ENCODE measurements around the gene HLF. TPM values are rescaled to one million over a fixed set of nuclear protein-coding genes. Genes with fewer than 3 reads are reported as not detected.

HLF gene
- total and polyA plus RNA-seq, 2 experiments from 2014 or later = 0.28 TPM; not detected in 1

DNA sequence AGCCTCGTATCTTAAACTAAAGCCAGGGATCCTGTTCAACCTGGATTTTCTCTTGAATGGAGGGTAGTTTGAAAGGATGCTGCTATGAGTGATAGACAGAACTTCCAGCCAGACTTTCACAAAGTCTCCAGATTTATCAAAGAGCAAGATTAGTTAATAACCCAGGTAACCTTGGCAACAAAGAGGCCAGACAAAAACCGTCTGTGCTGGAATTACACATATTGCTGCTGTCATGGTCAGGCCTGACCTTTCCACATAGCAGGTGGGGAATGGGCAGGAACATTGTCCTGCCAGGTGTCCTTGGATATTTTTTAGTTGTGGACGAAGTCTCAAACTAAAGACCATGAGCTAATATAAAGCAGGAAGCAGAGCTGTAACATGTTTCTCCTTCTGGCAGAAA, 52.5 kb downstream of the HLF start:
- Mint-ChIP-seq H3K9me3 (no peaks in the 10 kb centered on the region), H3K36me3 (ENCODE audit: low read depth) (no peaks in the 10 kb centered on the region), H3K4me1 (no peaks in the 10 kb centered on the region), H3K4me3 (no peak overlapping the region), H3K27ac (no peak overlapping the region), H3K27me3 (ENCODE audit: insufficient read depth, low read depth, poor library complexity) (peaks cover 2% of the 10 kb centered on the region)
- no peaks in the 10 kb centered on the region for H3K79me2 ChIP-seq (replicated peaks; ENCODE audit: insufficient read depth)
- no peak for ATAC-seq
- no peak overlapping the region for H3K27ac ChIP-seq (ENCODE audit: low read depth)
- DNase-seq (ENCODE audit: low spot score) = no peak
- H3K4me1 ChIP-seq (ENCODE audit: insufficient read depth) = no peaks in the 10 kb centered on the region
- no peak overlapping the region for H2AFZ ChIP-seq
- TF ChIP-seq, protein P1, sequence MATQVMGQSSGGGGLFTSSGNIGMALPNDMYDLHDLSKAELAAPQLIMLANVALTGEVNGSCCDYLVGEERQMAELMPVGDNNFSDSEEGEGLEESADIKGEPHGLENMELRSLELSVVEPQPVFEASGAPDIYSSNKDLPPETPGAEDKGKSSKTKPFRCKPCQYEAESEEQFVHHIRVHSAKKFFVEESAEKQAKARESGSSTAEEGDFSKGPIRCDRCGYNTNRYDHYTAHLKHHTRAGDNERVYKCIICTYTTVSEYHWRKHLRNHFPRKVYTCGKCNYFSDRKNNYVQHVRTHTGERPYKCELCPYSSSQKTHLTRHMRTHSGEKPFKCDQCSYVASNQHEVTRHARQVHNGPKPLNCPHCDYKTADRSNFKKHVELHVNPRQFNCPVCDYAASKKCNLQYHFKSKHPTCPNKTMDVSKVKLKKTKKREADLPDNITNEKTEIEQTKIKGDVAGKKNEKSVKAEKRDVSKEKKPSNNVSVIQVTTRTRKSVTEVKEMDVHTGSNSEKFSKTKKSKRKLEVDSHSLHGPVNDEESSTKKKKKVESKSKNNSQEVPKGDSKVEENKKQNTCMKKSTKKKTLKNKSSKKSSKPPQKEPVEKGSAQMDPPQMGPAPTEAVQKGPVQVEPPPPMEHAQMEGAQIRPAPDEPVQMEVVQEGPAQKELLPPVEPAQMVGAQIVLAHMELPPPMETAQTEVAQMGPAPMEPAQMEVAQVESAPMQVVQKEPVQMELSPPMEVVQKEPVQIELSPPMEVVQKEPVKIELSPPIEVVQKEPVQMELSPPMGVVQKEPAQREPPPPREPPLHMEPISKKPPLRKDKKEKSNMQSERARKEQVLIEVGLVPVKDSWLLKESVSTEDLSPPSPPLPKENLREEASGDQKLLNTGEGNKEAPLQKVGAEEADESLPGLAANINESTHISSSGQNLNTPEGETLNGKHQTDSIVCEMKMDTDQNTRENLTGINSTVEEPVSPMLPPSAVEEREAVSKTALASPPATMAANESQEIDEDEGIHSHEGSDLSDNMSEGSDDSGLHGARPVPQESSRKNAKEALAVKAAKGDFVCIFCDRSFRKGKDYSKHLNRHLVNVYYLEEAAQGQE (IDR thresholded peaks at IDR 0.05; ENCODE audit: unreplicated experiment) = no peak
- TF ChIP-seq POLR2AphosphoS5 (IDR thresholded peaks at IDR 0.05; ENCODE audit: low read depth) = no peak
- TF ChIP-seq ZNF331 (CRISPR knock-in tag; IDR thresholded peaks at IDR 0.05; ENCODE audit: low read depth) = no peak
- TF ChIP-seq STAT1 (IDR thresholded peaks at IDR 0.05; ENCODE audit: unreplicated experiment) = no peak
- TF ChIP-seq CREB1 (CRISPR knock-in tag; IDR thresholded peaks at IDR 0.05; ENCODE audit: low read depth) = no peak
- TF ChIP-seq, protein P2, sequence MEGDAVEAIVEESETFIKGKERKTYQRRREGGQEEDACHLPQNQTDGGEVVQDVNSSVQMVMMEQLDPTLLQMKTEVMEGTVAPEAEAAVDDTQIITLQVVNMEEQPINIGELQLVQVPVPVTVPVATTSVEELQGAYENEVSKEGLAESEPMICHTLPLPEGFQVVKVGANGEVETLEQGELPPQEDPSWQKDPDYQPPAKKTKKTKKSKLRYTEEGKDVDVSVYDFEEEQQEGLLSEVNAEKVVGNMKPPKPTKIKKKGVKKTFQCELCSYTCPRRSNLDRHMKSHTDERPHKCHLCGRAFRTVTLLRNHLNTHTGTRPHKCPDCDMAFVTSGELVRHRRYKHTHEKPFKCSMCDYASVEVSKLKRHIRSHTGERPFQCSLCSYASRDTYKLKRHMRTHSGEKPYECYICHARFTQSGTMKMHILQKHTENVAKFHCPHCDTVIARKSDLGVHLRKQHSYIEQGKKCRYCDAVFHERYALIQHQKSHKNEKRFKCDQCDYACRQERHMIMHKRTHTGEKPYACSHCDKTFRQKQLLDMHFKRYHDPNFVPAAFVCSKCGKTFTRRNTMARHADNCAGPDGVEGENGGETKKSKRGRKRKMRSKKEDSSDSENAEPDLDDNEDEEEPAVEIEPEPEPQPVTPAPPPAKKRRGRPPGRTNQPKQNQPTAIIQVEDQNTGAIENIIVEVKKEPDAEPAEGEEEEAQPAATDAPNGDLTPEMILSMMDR (conservative IDR thresholded peaks at IDR 0.05; ENCODE audit: low read depth in 2 of 2) = no peak
- TF ChIP-seq, protein P3, sequence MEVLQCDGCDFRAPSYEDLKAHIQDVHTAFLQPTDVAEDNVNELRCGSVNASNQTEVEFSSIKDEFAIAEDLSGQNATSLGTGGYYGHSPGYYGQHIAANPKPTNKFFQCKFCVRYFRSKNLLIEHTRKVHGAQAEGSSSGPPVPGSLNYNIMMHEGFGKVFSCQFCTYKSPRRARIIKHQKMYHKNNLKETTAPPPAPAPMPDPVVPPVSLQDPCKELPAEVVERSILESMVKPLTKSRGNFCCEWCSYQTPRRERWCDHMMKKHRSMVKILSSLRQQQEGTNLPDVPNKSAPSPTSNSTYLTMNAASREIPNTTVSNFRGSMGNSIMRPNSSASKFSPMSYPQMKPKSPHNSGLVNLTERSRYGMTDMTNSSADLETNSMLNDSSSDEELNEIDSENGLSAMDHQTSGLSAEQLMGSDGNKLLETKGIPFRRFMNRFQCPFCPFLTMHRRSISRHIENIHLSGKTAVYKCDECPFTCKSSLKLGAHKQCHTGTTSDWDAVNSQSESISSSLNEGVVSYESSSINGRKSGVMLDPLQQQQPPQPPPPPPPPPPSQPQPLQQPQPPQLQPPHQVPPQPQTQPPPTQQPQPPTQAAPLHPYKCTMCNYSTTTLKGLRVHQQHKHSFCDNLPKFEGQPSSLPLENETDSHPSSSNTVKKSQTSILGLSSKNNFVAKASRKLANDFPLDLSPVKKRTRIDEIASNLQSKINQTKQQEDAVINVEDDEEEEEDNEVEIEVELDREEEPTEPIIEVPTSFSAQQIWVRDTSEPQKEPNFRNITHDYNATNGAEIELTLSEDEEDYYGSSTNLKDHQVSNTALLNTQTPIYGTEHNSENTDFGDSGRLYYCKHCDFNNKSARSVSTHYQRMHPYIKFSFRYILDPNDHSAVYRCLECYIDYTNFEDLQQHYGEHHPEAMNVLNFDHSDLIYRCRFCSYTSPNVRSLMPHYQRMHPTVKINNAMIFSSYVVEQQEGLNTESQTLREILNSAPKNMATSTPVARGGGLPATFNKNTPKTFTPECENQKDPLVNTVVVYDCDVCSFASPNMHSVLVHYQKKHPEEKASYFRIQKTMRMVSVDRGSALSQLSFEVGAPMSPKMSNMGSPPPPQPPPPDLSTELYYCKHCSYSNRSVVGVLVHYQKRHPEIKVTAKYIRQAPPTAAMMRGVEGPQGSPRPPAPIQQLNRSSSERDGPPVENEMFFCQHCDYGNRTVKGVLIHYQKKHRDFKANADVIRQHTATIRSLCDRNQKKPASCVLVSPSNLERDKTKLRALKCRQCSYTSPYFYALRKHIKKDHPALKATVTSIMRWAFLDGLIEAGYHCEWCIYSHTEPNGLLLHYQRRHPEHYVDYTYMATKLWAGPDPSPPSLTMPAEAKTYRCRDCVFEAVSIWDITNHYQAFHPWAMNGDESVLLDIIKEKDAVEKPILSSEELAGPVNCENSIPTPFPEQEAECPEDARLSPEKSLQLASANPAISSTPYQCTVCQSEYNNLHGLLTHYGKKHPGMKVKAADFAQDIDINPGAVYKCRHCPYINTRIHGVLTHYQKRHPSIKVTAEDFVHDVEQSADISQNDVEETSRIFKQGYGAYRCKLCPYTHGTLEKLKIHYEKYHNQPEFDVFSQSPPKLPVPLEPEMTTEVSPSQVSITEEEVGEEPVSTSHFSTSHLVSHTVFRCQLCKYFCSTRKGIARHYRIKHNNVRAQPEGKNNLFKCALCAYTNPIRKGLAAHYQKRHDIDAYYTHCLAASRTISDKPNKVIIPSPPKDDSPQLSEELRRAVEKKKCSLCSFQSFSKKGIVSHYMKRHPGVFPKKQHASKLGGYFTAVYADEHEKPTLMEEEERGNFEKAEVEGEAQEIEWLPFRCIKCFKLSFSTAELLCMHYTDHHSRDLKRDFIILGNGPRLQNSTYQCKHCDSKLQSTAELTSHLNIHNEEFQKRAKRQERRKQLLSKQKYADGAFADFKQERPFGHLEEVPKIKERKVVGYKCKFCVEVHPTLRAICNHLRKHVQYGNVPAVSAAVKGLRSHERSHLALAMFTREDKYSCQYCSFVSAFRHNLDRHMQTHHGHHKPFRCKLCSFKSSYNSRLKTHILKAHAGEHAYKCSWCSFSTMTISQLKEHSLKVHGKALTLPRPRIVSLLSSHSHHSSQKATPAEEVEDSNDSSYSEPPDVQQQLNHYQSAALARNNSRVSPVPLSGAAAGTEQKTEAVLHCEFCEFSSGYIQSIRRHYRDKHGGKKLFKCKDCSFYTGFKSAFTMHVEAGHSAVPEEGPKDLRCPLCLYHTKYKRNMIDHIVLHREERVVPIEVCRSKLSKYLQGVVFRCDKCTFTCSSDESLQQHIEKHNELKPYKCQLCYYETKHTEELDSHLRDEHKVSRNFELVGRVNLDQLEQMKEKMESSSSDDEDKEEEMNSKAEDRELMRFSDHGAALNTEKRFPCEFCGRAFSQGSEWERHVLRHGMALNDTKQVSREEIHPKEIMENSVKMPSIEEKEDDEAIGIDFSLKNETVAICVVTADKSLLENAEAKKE (CRISPR knock-in tag; IDR thresholded peaks at IDR 0.05) = no peak
- TF ChIP-seq EZH2 (IDR thresholded peaks at IDR 0.05; ENCODE audit: low read depth, unreplicated experiment) = no peak
- TF ChIP-seq JUNB (IDR thresholded peaks at IDR 0.05; ENCODE audit: unreplicated experiment) = no peak
- no peaks in the 10 kb centered on the region for H3K27me3 ChIP-seq (ENCODE audit: insufficient read depth)
- no peaks in the 10 kb centered on the region for H3K36me3 ChIP-seq (ENCODE audit: insufficient read depth)
- no peaks in the 10 kb centered on the region for H4K20me1 ChIP-seq (replicated peaks; ENCODE audit: insufficient read depth)
- no peaks in the 10 kb centered on the region; the same call in 1 of the 2 replicates for H3K9me2 ChIP-seq (ENCODE audit: insufficient read depth)
- H3F3A ChIP-seq (replicated peaks; ENCODE audit: low read depth) = no peaks in the 10 kb centered on the region
- H3K4me3 ChIP-seq = no peak overlapping the region
- no peak overlapping the region for H3K4me2 ChIP-seq

Data from GM23338 (cell line).